Measurements from ENCODE around the gene UNC5B.

GRCh38 chr10:71336632-71337031 lies 124.3 kb downstream of the UNC5B start:
- TF ChIP-seq POLR2A (IDR thresholded peaks at IDR 0.05): no peak
- TF ChIP-seq, protein P1, sequence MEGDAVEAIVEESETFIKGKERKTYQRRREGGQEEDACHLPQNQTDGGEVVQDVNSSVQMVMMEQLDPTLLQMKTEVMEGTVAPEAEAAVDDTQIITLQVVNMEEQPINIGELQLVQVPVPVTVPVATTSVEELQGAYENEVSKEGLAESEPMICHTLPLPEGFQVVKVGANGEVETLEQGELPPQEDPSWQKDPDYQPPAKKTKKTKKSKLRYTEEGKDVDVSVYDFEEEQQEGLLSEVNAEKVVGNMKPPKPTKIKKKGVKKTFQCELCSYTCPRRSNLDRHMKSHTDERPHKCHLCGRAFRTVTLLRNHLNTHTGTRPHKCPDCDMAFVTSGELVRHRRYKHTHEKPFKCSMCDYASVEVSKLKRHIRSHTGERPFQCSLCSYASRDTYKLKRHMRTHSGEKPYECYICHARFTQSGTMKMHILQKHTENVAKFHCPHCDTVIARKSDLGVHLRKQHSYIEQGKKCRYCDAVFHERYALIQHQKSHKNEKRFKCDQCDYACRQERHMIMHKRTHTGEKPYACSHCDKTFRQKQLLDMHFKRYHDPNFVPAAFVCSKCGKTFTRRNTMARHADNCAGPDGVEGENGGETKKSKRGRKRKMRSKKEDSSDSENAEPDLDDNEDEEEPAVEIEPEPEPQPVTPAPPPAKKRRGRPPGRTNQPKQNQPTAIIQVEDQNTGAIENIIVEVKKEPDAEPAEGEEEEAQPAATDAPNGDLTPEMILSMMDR (IDR thresholded peaks at IDR 0.05): no peak
